Endodermal cell (in vitro differentiated cells): ENCODE results near the gene TMEM120B. TPM values are rescaled to one million over a fixed set of nuclear protein-coding genes. Genes with fewer than 3 reads are reported as not detected.
"Not testable (repeated sequence)": the region's sequence is repeated elsewhere in the genome, so short reads cannot be mapped to it uniquely, and the experiment has no call there.

Source experiments
- DNase-seq: peaks from one replicate; pipeline ENCODE4 v3.0.0-alpha.2; 2017
- H3K27ac ChIP-seq: 2 replicates; pipeline ENCODE4 v1.5.1; 2013; ENCODE audit warnings: mild to moderate bottlenecking, low read depth, low read length, moderate library complexity
- H3K27me3 ChIP-seq: 2 replicates; pipeline ENCODE4 v1.6.1; 2013; ENCODE audit warnings: mild to moderate bottlenecking, low read length, moderate library complexity; ENCODE audit not compliant: insufficient read depth, control insufficient read depth, poor library complexity, severe bottlenecking
- H3K36me3 ChIP-seq: 2 replicates; pipeline ENCODE4 v1.7.0; 2013; ENCODE audit warnings: mild to moderate bottlenecking, low read length, moderate library complexity; ENCODE audit not compliant: control insufficient read depth, insufficient read depth
- H3K4me1 ChIP-seq: one replicate; pipeline ENCODE4 v1.7.0; 2013; ENCODE audit warnings: low read length; ENCODE audit not compliant: control insufficient read depth, insufficient read depth
- H3K4me3 ChIP-seq: 2 replicates; pipeline ENCODE4 v1.5.1; 2013; ENCODE audit warnings: mild to moderate bottlenecking, low read length, moderate library complexity
- H3K9ac ChIP-seq: 2 replicates; pipeline ENCODE4 v1.6.1; 2013; ENCODE audit warnings: mild to moderate bottlenecking, low read length, moderate library complexity; ENCODE audit not compliant: poor library complexity, severe bottlenecking; ENCODE audit errors: extremely low read depth
- H3K9me3 ChIP-seq: 2 replicates; pipeline ENCODE4 v1.6.1; 2013; ENCODE audit warnings: mild to moderate bottlenecking, low read length, moderate library complexity; ENCODE audit not compliant: control insufficient read depth
- H3K27ac Mint-ChIP-seq: 2 replicates; pipeline ENCODE4 v1.8.0; 2020; ENCODE audit warnings: mixed read lengths
- H3K27me3 Mint-ChIP-seq: 2 replicates; pipeline ENCODE4 v1.8.0; 2021; ENCODE audit warnings: mild to moderate bottlenecking, mixed read lengths; ENCODE audit not compliant: insufficient read depth
- H3K36me3 Mint-ChIP-seq: 2 replicates; pipeline ENCODE4 v1.8.0; 2020; ENCODE audit warnings: low read depth, mixed read lengths
- H3K4me1 Mint-ChIP-seq: 2 replicates; pipeline ENCODE4 v1.8.0; 2020; ENCODE audit warnings: mixed read lengths
- H3K4me3 Mint-ChIP-seq: 2 replicates; pipeline ENCODE4 v1.8.0; 2020; ENCODE audit warnings: mild to moderate bottlenecking, moderate library complexity, mixed read lengths
- H3K9me3 Mint-ChIP-seq: 2 replicates; pipeline ENCODE4 v1.8.0; 2020; ENCODE audit warnings: mild to moderate bottlenecking, mixed read lengths
- WGBS, 2 experiments: methylation state at CpG; one replicate each; pipeline versions ENCODE4 v1.1.5 to v1.1.7; 2013; ENCODE audit warnings: missing lambda C conversion rate in 2 of 2, mixed read lengths in 1 of 2; ENCODE audit not compliant: insufficient coverage in 1 of 2, insufficient read length in 1 of 2; 5-methylcytosine and 5-hydroxymethylcytosine counted together
- total RNA-seq, 2 donors: library from RNA; stranded (reverse); fragmentation: NEBNext Ultra II Directional in 1 of 2; extraction: Animal tissue kit (Norgen Biotek cat#: 25700) in 1 of 2; gene quantifications; 2 replicates in 1 of 2; 3 replicates in 1 of 2; pipeline ENCODE4 v1.2.1, GENCODE V29; 2021
- TF ChIP-seq, protein P1 (sequence below): fragments of 200-600 bp; sonication (generic); conservative IDR thresholded peaks from 2 replicates; pipeline ENCODE4 v1.5.0; 2021; ENCODE audit warnings: antibody characterized with exemption, mild to moderate bottlenecking

The TMEM120B gene
- total RNA-seq, 2 donors from 2014 or later: 21.8 to 25.3 TPM

DNA sequence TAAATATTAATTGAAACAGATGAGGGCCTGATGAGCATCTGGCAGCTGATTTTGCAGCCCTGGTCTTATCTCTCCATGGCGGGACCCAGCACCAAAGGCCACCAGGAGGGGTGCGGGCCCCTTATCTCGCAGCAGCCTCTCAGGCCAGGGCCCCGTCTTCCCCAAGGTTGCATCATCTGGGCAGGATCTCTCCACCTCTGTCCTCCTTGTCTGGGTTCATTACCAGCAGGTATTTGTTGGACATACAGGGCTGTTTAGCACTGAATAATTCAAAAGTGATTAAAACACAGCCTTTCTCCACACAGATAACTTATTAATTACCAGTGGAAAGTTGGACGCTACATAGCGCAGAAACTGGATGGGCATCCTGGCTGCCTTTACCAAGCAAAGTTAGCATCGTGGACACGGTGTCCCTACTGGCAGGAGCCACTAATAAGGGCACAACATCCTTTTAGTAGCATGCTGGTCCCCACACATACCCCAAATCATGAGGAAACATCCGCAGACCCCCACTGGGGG, 25.8 kb downstream of the TMEM120B start:
- TF ChIP-seq, protein P1, sequence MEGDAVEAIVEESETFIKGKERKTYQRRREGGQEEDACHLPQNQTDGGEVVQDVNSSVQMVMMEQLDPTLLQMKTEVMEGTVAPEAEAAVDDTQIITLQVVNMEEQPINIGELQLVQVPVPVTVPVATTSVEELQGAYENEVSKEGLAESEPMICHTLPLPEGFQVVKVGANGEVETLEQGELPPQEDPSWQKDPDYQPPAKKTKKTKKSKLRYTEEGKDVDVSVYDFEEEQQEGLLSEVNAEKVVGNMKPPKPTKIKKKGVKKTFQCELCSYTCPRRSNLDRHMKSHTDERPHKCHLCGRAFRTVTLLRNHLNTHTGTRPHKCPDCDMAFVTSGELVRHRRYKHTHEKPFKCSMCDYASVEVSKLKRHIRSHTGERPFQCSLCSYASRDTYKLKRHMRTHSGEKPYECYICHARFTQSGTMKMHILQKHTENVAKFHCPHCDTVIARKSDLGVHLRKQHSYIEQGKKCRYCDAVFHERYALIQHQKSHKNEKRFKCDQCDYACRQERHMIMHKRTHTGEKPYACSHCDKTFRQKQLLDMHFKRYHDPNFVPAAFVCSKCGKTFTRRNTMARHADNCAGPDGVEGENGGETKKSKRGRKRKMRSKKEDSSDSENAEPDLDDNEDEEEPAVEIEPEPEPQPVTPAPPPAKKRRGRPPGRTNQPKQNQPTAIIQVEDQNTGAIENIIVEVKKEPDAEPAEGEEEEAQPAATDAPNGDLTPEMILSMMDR: no peak
- Mint-ChIP-seq H3K4me1 (peaks cover 12% of the 10 kb centered on the region), H3K27ac (peak overlapping the region; percentile 29), H3K9me3 (no peaks in the 10 kb centered on the region), H3K36me3 (peaks cover 3% of the 10 kb centered on the region), H3K4me3 (no peak overlapping the region), H3K27me3 (no peaks in the 10 kb centered on the region)
- H3K4me1 ChIP-seq: no peaks in the 10 kb centered on the region
- H3K36me3 ChIP-seq: no peaks in the 10 kb centered on the region
- no peak overlapping the region for H3K4me3 ChIP-seq
- H3K27me3 ChIP-seq: no peaks in the 10 kb centered on the region
- no peak overlapping the region for H3K9ac ChIP-seq
- H3K9me3 ChIP-seq: no peaks in the 10 kb centered on the region
- no peak for DNase-seq
- H3K27ac ChIP-seq: no peak overlapping the region
- WGBS, 2 experiments: 96 to 97% methylated on average over 7 to 9 of the region's 9 CpGs

- H3K9me3 ChIP-seq: no peaks in the 10 kb centered on the region
- H3K4me1 ChIP-seq: no peaks in the 10 kb centered on the region
- H3K4me1 Mint-ChIP-seq: peaks cover 12% of the 10 kb centered on the region
- DNase-seq: no peak
- no peak overlapping the region for H3K27ac ChIP-seq
- no peak overlapping the region for H3K4me3 ChIP-seq
- TF ChIP-seq, protein P1: no peak
- peaks cover 4% of the 10 kb centered on the region for H3K36me3 ChIP-seq
- H3K36me3 Mint-ChIP-seq: peaks cover 11% of the 10 kb centered on the region
- H3K27ac Mint-ChIP-seq: no peak overlapping the region
- WGBS, 2 experiments: 96 to 100% methylated on average over 1 to 4 of the region's 4 CpGs
- H3K27me3 ChIP-seq: no peaks in the 10 kb centered on the region
- no peak overlapping the region for H3K9ac ChIP-seq
- H3K27me3 Mint-ChIP-seq: no peaks in the 10 kb centered on the region
- no peaks in the 10 kb centered on the region for H3K9me3 Mint-ChIP-seq
- H3K4me3 Mint-ChIP-seq: no peak overlapping the region
These were observed 28.3 kb downstream of the TMEM120B start for GRCh38 chr12:121740847-121741246.

GRCh38 chr12:121741743-121742142, 29.2 kb downstream of the TMEM120B start:
- no peaks in the 10 kb centered on the region for H3K4me1 ChIP-seq
- 94 to 97% methylated on average over 4 to 5 of the region's 6 CpGs for WGBS, 2 experiments
- H3K9me3 ChIP-seq: no peaks in the 10 kb centered on the region
- no peak overlapping the region for H3K9ac ChIP-seq
- TF ChIP-seq, protein P1: no peak
- Mint-ChIP-seq H3K27ac (no peak overlapping the region), H3K36me3 (peaks cover 11% of the 10 kb centered on the region), H3K4me3 (no peak overlapping the region), H3K9me3 (no peaks in the 10 kb centered on the region), H3K27me3 (no peaks in the 10 kb centered on the region), H3K4me1 (peaks cover 12% of the 10 kb centered on the region)
- H3K27ac ChIP-seq: no peak overlapping the region
- no peaks in the 10 kb centered on the region for H3K27me3 ChIP-seq
- H3K4me3 ChIP-seq: no peak overlapping the region
- DNase-seq: no peak
- peaks cover 4% of the 10 kb centered on the region for H3K36me3 ChIP-seq

DNA sequence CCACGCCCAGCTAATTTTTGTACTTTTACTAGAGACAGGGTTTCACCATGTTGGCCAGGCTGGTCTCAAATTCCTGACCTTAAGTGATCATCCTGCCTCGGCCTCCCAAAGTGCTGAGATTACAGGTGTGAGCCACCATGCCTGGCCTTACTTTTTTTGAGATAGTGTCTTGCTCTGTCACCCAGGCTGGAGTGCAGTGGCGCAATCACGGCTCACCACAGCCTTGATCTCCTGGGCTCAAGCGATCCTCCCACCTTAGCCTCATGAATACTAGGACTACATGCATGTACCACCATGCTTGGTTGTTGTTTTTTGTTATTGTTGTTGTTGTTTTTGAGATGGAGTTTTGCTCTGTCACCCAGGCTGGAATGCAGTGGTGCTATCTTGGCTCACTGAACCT, 33.0 kb downstream of the TMEM120B start:
- Mint-ChIP-seq H3K4me1 (peaks cover 21% of the 10 kb centered on the region), H3K36me3 (peaks cover 23% of the 10 kb centered on the region)
- H3K9me3 Mint-ChIP-seq, H3K4me3 Mint-ChIP-seq, H3K27me3 ChIP-seq, H3K9ac ChIP-seq, H3K4me3 ChIP-seq, H3K9me3 ChIP-seq, H3K27ac Mint-ChIP-seq, DNase-seq, H3K27ac ChIP-seq, H3K27me3 Mint-ChIP-seq, H3K4me1 ChIP-seq: not testable (repeated sequence)
- WGBS, 2 experiments: 94 to 98% methylated on average over 4 to 5 of the region's 5 CpGs
- peaks cover 10% of the 10 kb centered on the region for H3K36me3 ChIP-seq
